Measurements from ENCODE around the gene IGSF5.
"Not testable (repeated sequence)": the region's sequence is repeated elsewhere in the genome, so short reads cannot be mapped to it uniquely, and the experiment has no call there.

The IGSF5 gene

GRCh38 chr21:39744883-39745282 is at the start of gene IGSF5:
IGSF5 (plus strand) TSS chr21:39745183; CDS start chr21:39745510, 327 bp downstream.
- DNase-seq = not testable (repeated sequence)

- no peak for DNase-seq
Observed at GRCh38 chr21:39696196-39696595, 48.8 kb upstream of the IGSF5 start.

GRCh38 chr21:39696618-39697017 is 48.4 kb upstream of the IGSF5 start:
- DNase-seq = no peak

GRCh38 chr21:39700318-39700717 is 44.7 kb upstream of the IGSF5 start:
- no peak for DNase-seq

- no peak for DNase-seq
Observed at GRCh38 chr21:39703578-39703977, 41.4 kb upstream of the IGSF5 start.

GRCh38 chr21:39705849-39706248 is 39.1 kb upstream of the IGSF5 start:
- DNase-seq = no peak

- DNase-seq = no peak
Observed at GRCh38 chr21:39707316-39707715, 37.7 kb upstream of the IGSF5 start.

- DNase-seq = no peak
Observed at GRCh38 chr21:39710866-39711265, 34.1 kb upstream of the IGSF5 start.

GRCh38 chr21:39712273-39712672 is 32.7 kb upstream of the IGSF5 start:
- no peak for DNase-seq

- DNase-seq = no peak
Observed at GRCh38 chr21:39712976-39713375, 32.0 kb upstream of the IGSF5 start.

GRCh38 chr21:39713905-39714304 is 31.1 kb upstream of the IGSF5 start:
- DNase-seq = no peak

GRCh38 chr21:39714331-39714730 is 30.7 kb upstream of the IGSF5 start:
- no peak for DNase-seq

- DNase-seq = peak; percentile 47
Observed at GRCh38 chr21:39715804-39716397, 29.1 kb upstream of the IGSF5 start.

- DNase-seq = no peak
Observed at GRCh38 chr21:39720126-39720778, 24.7 kb upstream of the IGSF5 start.

GRCh38 chr21:39721885-39722284 is 23.1 kb upstream of the IGSF5 start:
- DNase-seq = no peak

GRCh38 chr21:39724944-39725343 is 20.0 kb upstream of the IGSF5 start:
- no peak for DNase-seq

GRCh38 chr21:39726133-39726532 is 18.9 kb upstream of the IGSF5 start:
- no peak for DNase-seq

GRCh38 chr21:39727401-39728120 is 17.4 kb upstream of the IGSF5 start:
- no peak for DNase-seq

- no peak for DNase-seq
Observed at GRCh38 chr21:39728341-39728740, 16.6 kb upstream of the IGSF5 start.

GRCh38 chr21:39730418-39731157 is 14.4 kb upstream of the IGSF5 start:
- no peak for DNase-seq

- no peak for DNase-seq
Observed at GRCh38 chr21:39736716-39737115, 8.3 kb upstream of the IGSF5 start.

GRCh38 chr21:39737376-39738000 is 7.5 kb upstream of the IGSF5 start:
- no peak for DNase-seq

GRCh38 chr21:39738566-39738965 is 6.4 kb upstream of the IGSF5 start:
- no peak for DNase-seq
